Transverse colon (tissue), 3 donors: ENCODE results near the gene ZNF423.

Experiments
- CTCF ChIP-seq, 5 experiments: fragments of 200-600 bp in 3 of 5; fragments of 450-650 bp in 2 of 5; sonication (generic) in 3 of 5; IDR thresholded peaks; 1 replicate in 2 of 5; 2 replicates in 3 of 5; pipeline ENCODE4 v1.5.1; 2016 to 2017; ENCODE audit warnings: antibody characterized with exemption in 5 of 5, inconsistent platforms in 3 of 5, mild to moderate bottlenecking in 2 of 5, moderate library complexity in 1 of 5
- POLR2A ChIP-seq: fragments of 450-650 bp; IDR thresholded peaks from one replicate; pipeline ENCODE4 v1.6.1; 2016; ENCODE audit warnings: antibody characterized with exemption, mild to moderate bottlenecking, moderate library complexity

DNA sequence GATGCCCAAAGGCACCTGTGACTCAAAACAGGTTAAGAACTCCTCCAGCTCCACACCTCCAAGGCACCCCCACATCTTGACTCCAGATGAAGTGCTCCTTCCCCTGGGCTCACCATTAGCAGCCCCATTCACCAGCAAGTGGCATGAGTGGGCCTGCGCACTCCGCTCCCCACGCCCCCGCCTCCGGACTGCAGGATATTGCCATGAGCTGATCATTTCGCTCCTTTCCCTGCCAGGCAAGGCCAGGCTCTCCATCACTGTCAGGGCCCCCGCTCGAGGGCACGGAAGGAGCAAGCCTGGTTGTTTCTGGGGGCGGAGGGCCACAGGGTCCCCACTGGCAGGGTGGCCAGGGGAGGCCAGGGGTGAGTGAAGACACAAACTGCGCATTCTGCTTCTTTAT, 69.9 kb downstream of the ZNF423 start:
- TF ChIP-seq CTCF (IDR thresholded peaks at IDR 0.05) (no peak), POLR2A (no peak)
